K562 (cell line): ENCODE data around the gene GRIA4. TPM values are rescaled to one million over a fixed set of nuclear protein-coding genes. Genes with fewer than 3 reads are reported as not detected.

Source experiments
- ATAC-seq: fragments of 200-7000 bp; cut with Tn5 transposase; 3 replicates; pipeline ENCODE4 v1.9.1; 2020; ENCODE audit warnings: moderate library complexity
- BruUV-seq: library from RNA; stranded (reverse); fragments of 400-500 nt; replicated peaks from 2 replicates; lab custom pipeline; 2021; lab: Mats Ljungman, UMichigan
- CTCF ChIA-PET: fragments of 300-600 bp; formaldehyde crosslinking; extraction: SDS; loops from one replicate; lab custom pipeline; 2021; ENCODE audit warnings: low intra/inter-chr PET ratio; lab: Yijun Ruan, JAX
- POLR2A ChIA-PET: fragments of 300-600, 350-650 bp; sonication (Branson Sonifier 250); formaldehyde crosslinking; extraction: SDS; loops from one replicate; lab custom pipeline; 2021; ENCODE audit warnings: antibody characterized with exemption, inconsistent platforms; lab: Yijun Ruan, JAX
- DNase-seq, 4 experiments: peaks; one replicate each; pipeline versions ENCODE4 v3.0.0 to v3.0.0-alpha.2; 2011 to 2018; ENCODE audit warnings: low spot score in 3 of 4, mixed read lengths in 3 of 4; ENCODE audit errors: extremely low read depth in 1 of 4
- FAIRE-seq: peaks from 2 replicates; lab custom pipeline; 2011; peaks lifted over from hg19 to GRCh38; lab: Jason Lieb, UNC
- H2AFZ ChIP-seq: 2 replicates; pipeline ENCODE4 v1.6.0; 2011; ENCODE audit warnings: low read depth, low read length, control low read depth, inconsistent platforms
- H3K27ac ChIP-seq: fragments of 200-600 bp; 3 replicates; pipeline ENCODE4 v1.8.0; 2011; ENCODE audit warnings: low read depth, mild to moderate bottlenecking, control low read depth, inconsistent platforms, low read length, moderate library complexity, mixed read lengths; ENCODE audit errors: extremely low read depth
- H3K27me3 ChIP-seq, 2 experiments: fragments of 300-600 bp in 1 of 2; 2 replicates in 1 of 2; 3 replicates in 1 of 2; pipeline versions ENCODE4 v1.6.0 to v1.8.0; 2011; ENCODE audit warnings: inconsistent platforms in 2 of 2, low read length in 2 of 2, mild to moderate bottlenecking in 1 of 2, mixed read lengths in 1 of 2, moderate library complexity in 1 of 2; ENCODE audit not compliant: control insufficient read depth in 2 of 2, insufficient read depth in 2 of 2
- H3K36me3 ChIP-seq: fragments of 300-600 bp; 3 replicates; pipeline ENCODE4 v1.8.0; 2011; ENCODE audit warnings: mild to moderate bottlenecking, low read length, inconsistent platforms; ENCODE audit not compliant: control insufficient read depth, insufficient read depth
- H3K4me1 ChIP-seq, 2 experiments: fragments of 200-600 bp in 1 of 2; replicated peaks in 1 of 2; 2 replicates in 1 of 2; 3 replicates in 1 of 2; pipeline versions ENCODE4 v1.5.1 to v1.8.0; 2011; ENCODE audit warnings: inconsistent platforms in 2 of 2, low read length in 2 of 2, mild to moderate bottlenecking in 1 of 2, mixed read lengths in 1 of 2, moderate library complexity in 1 of 2; ENCODE audit not compliant: control insufficient read depth in 2 of 2, insufficient read depth in 2 of 2
- H3K4me2 ChIP-seq: 2 replicates; pipeline ENCODE4 v1.6.1; 2011; ENCODE audit warnings: low read length, control low read depth, inconsistent platforms, mixed read lengths; ENCODE audit not compliant: insufficient read depth
- H3K4me3 ChIP-seq: fragments of 200-600 bp; sonication (generic), shearing (Covaris generic); 2 replicates; pipeline ENCODE4 v1.5.1; 2016; ENCODE audit warnings: control low read depth, inconsistent platforms
- H3K79me2 ChIP-seq: fragments of 200-600 bp; 3 replicates; pipeline ENCODE4 v1.8.0; 2011; ENCODE audit warnings: low read length, inconsistent platforms; ENCODE audit not compliant: control insufficient read depth, insufficient read depth
- H3K9ac ChIP-seq, 2 experiments: 2 replicates each; pipeline versions ENCODE4 v1.6.0 to v1.6.1; 2011; ENCODE audit warnings: low read depth in 2 of 2, low read length in 2 of 2, control low read depth in 1 of 2, inconsistent platforms in 1 of 2, mild to moderate bottlenecking in 1 of 2, mixed read lengths in 1 of 2; ENCODE audit not compliant: insufficient read depth in 1 of 2
- H3K9me1 ChIP-seq: one replicate; pipeline ENCODE4 v1.6.0; 2011; ENCODE audit warnings: inconsistent platforms, mild to moderate bottlenecking, low read length, moderate library complexity; ENCODE audit not compliant: control insufficient read depth, insufficient read depth
- H3K9me3 ChIP-seq: replicated peaks from 2 replicates; pipeline ENCODE4 v1.5.1; 2011; ENCODE audit warnings: low read depth, low read length, inconsistent platforms; ENCODE audit not compliant: control insufficient read depth, insufficient read depth
- H4K20me1 ChIP-seq: replicated peaks from 2 replicates; pipeline ENCODE4 v1.6.1; 2011; ENCODE audit warnings: low read length, inconsistent platforms, mixed read lengths; ENCODE audit not compliant: control insufficient read depth, insufficient read depth
- CEBPB ChIP-seq: fragments of 450-650 bp; IDR thresholded peaks from 2 replicates; pipeline ENCODE4 v1.6.1; 2016; ENCODE audit warnings: missing genetic modification characterization, missing compliant biosample characterization
- CEBPG ChIP-seq, 3 experiments: fragments of 200-800 bp in 1 of 3; sonication (Bioruptor generic) in 1 of 3; sonication (generic) in 1 of 3; formaldehyde crosslinking in 1 of 3; IDR thresholded peaks in 2 of 3; conservative IDR thresholded peaks in 1 of 3; 2 replicates each; pipeline versions ENCODE4 v1.6.1 to v1.8.0; 2016 to 2022; ENCODE audit warnings: missing compliant biosample characterization in 2 of 3, missing genetic modification characterization in 2 of 3, mild to moderate bottlenecking in 1 of 3, missing genetic modification reagents in 1 of 3
- MAZ ChIP-seq, 2 experiments: fragments of 450-650 bp in 1 of 2; sonication (generic) in 1 of 2; formaldehyde crosslinking; IDR thresholded peaks in 1 of 2; conservative IDR thresholded peaks in 1 of 2; 2 replicates each; pipeline versions ENCODE4 v1.4.0 to v1.5.0; 2020; ENCODE audit warnings: mild to moderate bottlenecking in 1 of 2, missing genetic modification reagents in 1 of 2
- MBD2 ChIP-seq: sonication (generic); IDR thresholded peaks from 2 replicates; pipeline ENCODE4 v1.6.1; 2016; ENCODE audit warnings: low read depth, borderline replicate concordance
- MEIS2 ChIP-seq: fragments of 450-650 bp; IDR thresholded peaks from 2 replicates; pipeline ENCODE4 v1.6.1; 2014; ENCODE audit warnings: mild to moderate bottlenecking; ENCODE audit not compliant: partially characterized antibody
- MYBL2 ChIP-seq, 2 experiments: fragments of 450-650 bp in 1 of 2; sonication (generic) in 1 of 2; formaldehyde crosslinking in 1 of 2; IDR thresholded peaks; 2 replicates each; pipeline versions ENCODE4 v1.6.1 to v1.8.1; 2017 to 2022; ENCODE audit warnings: borderline replicate concordance in 1 of 2, inconsistent platforms in 1 of 2, low read depth in 1 of 2, mild to moderate bottlenecking in 1 of 2, missing genetic modification reagents in 1 of 2, moderate library complexity in 1 of 2
- POLR2A ChIP-seq: fragments of 450-650 bp; conservative IDR thresholded peaks from 2 replicates; pipeline ENCODE4 v1.6.1; 2016
- SIN3B ChIP-seq: fragments of 450-650 bp; IDR thresholded peaks from 2 replicates; pipeline ENCODE4 v1.6.1; 2017; ENCODE audit warnings: low read depth, mild to moderate bottlenecking, moderate library complexity
- ZEB2 ChIP-seq: fragments of 450-650 bp; IDR thresholded peaks from 2 replicates; pipeline ENCODE4 v1.6.1; 2016
- ZNF41 ChIP-seq: fragments of 250-450 bp; sonication (Bioruptor Pico); conservative IDR thresholded peaks from 2 replicates; pipeline ENCODE4 v1.4.0; 2020; ENCODE audit warnings: mild to moderate bottlenecking
- ZNF436 ChIP-seq: fragments of 250-450, 450-650 bp; sonication (Bioruptor Pico); formaldehyde crosslinking; IDR thresholded peaks from 2 replicates; pipeline ENCODE4 v1.7.0; 2020; ENCODE audit warnings: mild to moderate bottlenecking
- WGBS: fragments of 100-300 bp; shearing (Covaris generic); methylation state at CpG from one replicate; pipeline ENCODE4 v1.1.6; 2016; ENCODE audit warnings: low coverage, mixed read lengths; ENCODE audit not compliant: insufficient coverage; ENCODE audit errors: missing lambda C conversion rate; 5-methylcytosine and 5-hydroxymethylcytosine counted together
- in situ Hi-C: fragments of 300-500 bp; cut with MboI; formaldehyde crosslinking; loops from 4 replicates; pipeline ENCODE4 v1.15.0; 2018; ENCODE audit warnings: inconsistent platforms, mixed read lengths
- intact Hi-C: fragments of 100-400 bp; cut with micrococcal nuclease; formaldehyde crosslinking; loops from 2 replicates; pipeline ENCODE4 v1.14.2; 2022
- polyA plus RNA-seq, 8 experiments: library from polyadenylated mRNA; depleted of rRNA in 4 of 8; stranded (reverse) in 5 of 8; unstranded in 3 of 8; fragments of >200 nt; fragmentation: Nextera tagmentation in 2 of 8; fragmentation: Illumina TruSeq in 1 of 8; extraction: Ambion mirVana in 2 of 8; extraction: Trizol in 1 of 8; gene quantifications; 2 replicates each; pipeline versions ENCODE4 v1.2.1 to v1.2.3, GENCODE V29; 2011 to 2014; ENCODE audit warnings: inconsistent platforms in 1 of 8, missing spikeins in 1 of 8
- total RNA-seq, 7 experiments: library from RNA; depleted of rRNA in 6 of 7; stranded (reverse); fragments of >200 nt in 6 of 7; fragmentation: Illumina TruSeq in 2 of 7; extraction: Trizol in 2 of 7; gene quantifications; 2 replicates each; pipeline versions ENCODE4 v1.2.1 to v1.2.3, GENCODE V29; 2011 to 2021; ENCODE audit warnings: low replicate concordance in 1 of 7
- TF ChIP-seq, protein P1 (sequence below): fragments of 450-650 bp; IDR thresholded peaks from 2 replicates; pipeline ENCODE4 v1.6.1; 2016
- TF ChIP-seq, protein P2 (sequence below): sonication (generic); formaldehyde crosslinking; IDR thresholded peaks from 2 replicates; pipeline ENCODE4 v1.5.0; 2020; ENCODE audit warnings: missing genetic modification reagents
- TF ChIP-seq, protein P3 (sequence below), 2 experiments: fragments of 450-650 bp; IDR thresholded peaks; 2 replicates each; pipeline ENCODE4 v1.6.1; 2016

Gene GRIA4
- total and polyA plus RNA-seq, 9 of the 15 experiments (the other 6 are each of a cell fraction or from before 2014, with no cell fraction given), result not detected

DNA sequence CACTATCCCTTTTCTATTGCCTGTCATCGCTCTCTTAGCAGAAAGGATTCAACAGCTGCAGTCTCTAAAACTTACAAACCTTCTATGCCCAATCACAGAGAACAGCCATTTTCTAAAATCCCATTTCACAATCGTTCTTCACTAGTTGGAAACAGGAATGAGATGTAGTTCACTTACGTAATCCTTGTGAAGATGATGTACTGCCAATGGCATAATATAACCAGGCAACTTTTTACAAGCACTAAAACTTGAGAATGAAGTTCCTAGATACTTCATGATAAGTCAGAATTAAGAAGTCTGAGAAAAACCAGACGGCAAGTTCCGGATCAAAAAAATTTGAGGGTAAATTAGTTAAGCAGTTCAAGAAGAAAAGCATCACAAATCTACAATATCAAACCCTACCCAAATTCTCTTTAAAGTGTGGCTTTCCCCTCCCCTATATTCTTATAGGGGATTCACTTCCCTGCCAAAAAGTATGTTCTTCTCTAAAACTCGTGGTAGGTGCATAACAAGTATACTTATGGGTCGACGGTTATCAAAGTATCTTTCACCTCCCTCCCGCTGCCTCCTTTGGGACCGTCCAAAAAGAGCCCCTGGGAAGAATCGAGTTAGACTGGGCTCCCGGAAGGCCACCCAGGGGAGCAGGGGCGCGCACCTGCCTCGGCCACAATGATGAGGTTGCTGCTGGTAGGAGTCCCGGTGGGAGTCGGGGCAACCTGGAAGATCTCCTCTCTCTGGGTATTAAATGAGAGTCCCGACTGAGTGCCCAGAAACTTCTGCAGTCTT is 411.5 kb downstream of the GRIA4 start (continued):
- no peak for TF ChIP-seq CEBPG (CRISPR knock-in tag; IDR thresholded peaks at IDR 0.05)
- TF ChIP-seq CEBPG (tag; conservative IDR thresholded peaks at IDR 0.05 in 1 of 2, IDR thresholded peaks at IDR 0.05 in 1 of 2), result peak; percentile 64 to 72
- peak; percentile 86 for TF ChIP-seq CEBPB (tag)
- TF ChIP-seq MAZ (CRISPR knock-in tag; conservative IDR thresholded peaks at IDR 0.05 in 1 of 2, IDR thresholded peaks at IDR 0.05 in 1 of 2), result no peak

DNA sequence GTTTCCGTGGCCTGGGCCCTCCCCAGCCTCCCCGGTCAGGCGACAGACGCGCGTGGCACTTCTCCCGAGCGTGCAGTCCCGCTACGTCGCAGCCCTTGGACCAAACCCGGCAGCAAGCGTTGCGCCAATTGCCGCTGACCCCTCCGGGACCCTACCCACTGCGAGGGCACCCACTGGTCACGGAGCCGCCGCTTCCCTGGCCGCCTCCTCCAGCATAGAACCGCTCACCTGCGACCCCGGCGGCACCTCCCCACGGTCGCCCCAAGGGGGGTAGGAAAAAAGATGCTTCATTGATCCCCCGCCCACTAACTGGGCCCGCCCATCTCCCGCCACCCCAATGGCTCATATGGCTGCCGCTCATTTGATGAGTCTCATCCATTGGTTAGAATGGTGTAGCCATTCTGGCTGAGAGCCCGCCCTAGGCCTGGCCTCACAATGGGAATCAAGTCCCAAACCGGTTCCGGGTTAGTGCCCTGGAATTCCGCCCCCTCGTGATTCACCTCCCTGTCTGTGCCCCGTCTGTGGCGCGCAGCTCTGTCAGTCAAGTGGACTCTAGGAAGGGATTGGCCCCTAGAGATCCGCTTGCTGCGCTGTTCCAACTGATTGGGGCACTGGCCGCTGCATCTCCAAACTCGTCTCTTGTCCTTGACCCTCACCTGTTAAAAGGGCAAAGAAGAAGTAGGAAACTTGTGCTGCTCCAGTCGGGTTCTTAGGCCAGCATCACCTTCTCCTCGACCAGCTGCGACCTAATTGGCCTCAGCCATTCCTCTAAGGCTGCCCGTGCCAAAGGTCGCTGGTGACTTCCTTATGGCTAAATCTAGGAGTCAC is 412.3 kb downstream of the GRIA4 start, which contains the start of gene MSANTD4:
TSS of gene MSANTD4 (minus strand) at position 274 of the 828 bp plus-strand sequence. CDS start 11,323 bp downstream, outside the sequence.
- intact Hi-C loops (loop anchor here (2.0 kb wide), 1 partner anchor 55 kb away; the partner anchor contains the start of genes AASDHPPT and KBTBD3), in situ Hi-C loops (no loop called here)
- Histone ChIP-seq H3K4me2 (peak within 1 kb of the TSS; percentile 83), H3K27me3 (no peaks in the 10 kb centered on the region), H2AFZ (peak within 1 kb of the TSS; percentile 99), H3K9me1 (no peaks in the 10 kb centered on the region), H3K36me3 (0 out of 3 replicates have a peak, but pooled peaks cover 2% of the 10 kb centered on the region), H3K27ac (peak within 1 kb of the TSS; percentile 73), H3K9ac (peak within 1 kb of the TSS; percentile 70 to 90), H3K4me3 (peak within 1 kb of the TSS; percentile 76), H3K4me1 (peaks cover 0 to 4% of the 10 kb centered on the region in 2 experiments; a peak in 1 of 5 replicates), H4K20me1 (no peaks in the 10 kb centered on the region), H3K79me2 (peaks cover 43% of the 10 kb centered on the region), H3K9me3 (no peaks in the 10 kb centered on the region)
- no TSS peak for BruUV-seq
- FAIRE-seq, result peak; percentile 96
- peak; percentile 97 to 99 (median 98) for DNase-seq
- ChIA-PET CTCF (no interaction called here), POLR2A (interaction anchor here (1.0 kb wide), 1 partner anchor 11 kb away, joined by 4 read pairs; no protein-coding TSS in a partner anchor)
- WGBS, result 1% methylated on average over 35 of the region's 48 CpGs
- peak; percentile 99 for ATAC-seq
- TF ChIP-seq, protein P1, sequence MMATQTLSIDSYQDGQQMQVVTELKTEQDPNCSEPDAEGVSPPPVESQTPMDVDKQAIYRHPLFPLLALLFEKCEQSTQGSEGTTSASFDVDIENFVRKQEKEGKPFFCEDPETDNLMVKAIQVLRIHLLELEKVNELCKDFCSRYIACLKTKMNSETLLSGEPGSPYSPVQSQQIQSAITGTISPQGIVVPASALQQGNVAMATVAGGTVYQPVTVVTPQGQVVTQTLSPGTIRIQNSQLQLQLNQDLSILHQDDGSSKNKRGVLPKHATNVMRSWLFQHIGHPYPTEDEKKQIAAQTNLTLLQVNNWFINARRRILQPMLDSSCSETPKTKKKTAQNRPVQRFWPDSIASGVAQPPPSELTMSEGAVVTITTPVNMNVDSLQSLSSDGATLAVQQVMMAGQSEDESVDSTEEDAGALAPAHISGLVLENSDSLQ, result peak; percentile 100
- TF ChIP-seq, protein P2, sequence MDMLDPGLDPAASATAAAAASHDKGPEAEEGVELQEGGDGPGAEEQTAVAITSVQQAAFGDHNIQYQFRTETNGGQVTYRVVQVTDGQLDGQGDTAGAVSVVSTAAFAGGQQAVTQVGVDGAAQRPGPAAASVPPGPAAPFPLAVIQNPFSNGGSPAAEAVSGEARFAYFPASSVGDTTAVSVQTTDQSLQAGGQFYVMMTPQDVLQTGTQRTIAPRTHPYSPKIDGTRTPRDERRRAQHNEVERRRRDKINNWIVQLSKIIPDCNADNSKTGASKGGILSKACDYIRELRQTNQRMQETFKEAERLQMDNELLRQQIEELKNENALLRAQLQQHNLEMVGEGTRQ (CRISPR knock-in tag), result 0 out of 2 replicates have a peak, but pooled peaks have one; percentile 11
- peak; percentile 96 for TF ChIP-seq MBD2
- TF ChIP-seq SIN3B, result 0 out of 2 replicates have a peak, but pooled peaks have one; percentile 42
- no peak for TF ChIP-seq ZNF41
- peak; percentile 80 for TF ChIP-seq ZEB2
- TF ChIP-seq MEIS2, result peak; percentile 4
- peak; percentile 73 for TF ChIP-seq POLR2A
- TF ChIP-seq ZNF436 (CRISPR knock-in tag), result no peak
- TF ChIP-seq, protein P3, sequence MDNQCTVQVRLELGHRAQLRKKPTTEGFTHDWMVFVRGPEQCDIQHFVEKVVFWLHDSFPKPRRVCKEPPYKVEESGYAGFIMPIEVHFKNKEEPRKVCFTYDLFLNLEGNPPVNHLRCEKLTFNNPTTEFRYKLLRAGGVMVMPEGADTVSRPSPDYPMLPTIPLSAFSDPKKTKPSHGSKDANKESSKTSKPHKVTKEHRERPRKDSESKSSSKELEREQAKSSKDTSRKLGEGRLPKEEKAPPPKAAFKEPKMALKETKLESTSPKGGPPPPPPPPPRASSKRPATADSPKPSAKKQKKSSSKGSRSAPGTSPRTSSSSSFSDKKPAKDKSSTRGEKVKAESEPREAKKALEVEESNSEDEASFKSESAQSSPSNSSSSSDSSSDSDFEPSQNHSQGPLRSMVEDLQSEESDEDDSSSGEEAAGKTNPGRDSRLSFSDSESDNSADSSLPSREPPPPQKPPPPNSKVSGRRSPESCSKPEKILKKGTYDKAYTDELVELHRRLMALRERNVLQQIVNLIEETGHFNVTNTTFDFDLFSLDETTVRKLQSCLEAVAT (IDR thresholded peaks at IDR 0.05), result peak in 1 of 2 experiments; percentile 88; a peak in 2 of 4 replicates
- TF ChIP-seq MYBL2 (IDR thresholded peaks at IDR 0.05; ENCODE audit: low read depth), result peak; percentile 67
- TF ChIP-seq MYBL2 (CRISPR knock-in tag; IDR thresholded peaks at IDR 0.05; ENCODE audit: borderline replicate concordance), result no peak
